ENCODE results near the gene CFAP65.

CFAP65 gene

GRCh38 chr2:219031005-219031738 is 10.1 kb downstream of the CFAP65 start:
- DNase-seq (ENCODE audit: low read depth), result no peak
- no peak for TF ChIP-seq CTCF (conservative IDR thresholded peaks at IDR 0.05; ENCODE audit: low read depth, low read length)
- H3K4me3 ChIP-seq (ENCODE audit: low read depth, low read length), result no peak overlapping the region

GRCh38 chr2:219030177-219030940 is 11.0 kb downstream of the CFAP65 start:
- no peak for DNase-seq (ENCODE audit: low read depth)
- no peak for TF ChIP-seq CTCF (conservative IDR thresholded peaks at IDR 0.05; ENCODE audit: low read depth, low read length)
- H3K4me3 ChIP-seq (ENCODE audit: low read depth, low read length), result no peak overlapping the region

GRCh38 chr2:219029829-219030165 is 11.5 kb downstream of the CFAP65 start:
- TF ChIP-seq CTCF (conservative IDR thresholded peaks at IDR 0.05; ENCODE audit: low read depth, low read length), result peak; percentile 89
- no peak overlapping the region for H3K4me3 ChIP-seq (ENCODE audit: low read depth, low read length)
- peak; percentile 84 for DNase-seq (ENCODE audit: low read depth)

- no peak for DNase-seq (ENCODE audit: low read depth)
- no peak overlapping the region for H3K4me3 ChIP-seq (ENCODE audit: low read depth, low read length)
- TF ChIP-seq CTCF (conservative IDR thresholded peaks at IDR 0.05; ENCODE audit: low read depth, low read length), result no peak
Measured at GRCh38 chr2:219028996-219029828, 12.1 kb downstream of the CFAP65 start.

GRCh38 chr2:219028141-219028540 is 13.2 kb downstream of the CFAP65 start:
- DNase-seq (ENCODE audit: low read depth), result no peak
- TF ChIP-seq CTCF (conservative IDR thresholded peaks at IDR 0.05; ENCODE audit: low read depth, low read length), result no peak
- H3K4me3 ChIP-seq (ENCODE audit: low read depth, low read length), result no peak overlapping the region

GRCh38 chr2:219027511-219028055 is 13.7 kb downstream of the CFAP65 start:
- no peak for DNase-seq (ENCODE audit: low read depth)
- no peak overlapping the region for H3K4me3 ChIP-seq (ENCODE audit: low read depth, low read length)
- no peak for TF ChIP-seq CTCF (conservative IDR thresholded peaks at IDR 0.05; ENCODE audit: low read depth, low read length)
